HepG2 (cell line): ENCODE measurements around the gene ORMDL3. TPM values are rescaled to one million over a fixed set of nuclear protein-coding genes. Genes with fewer than 3 reads are reported as not detected.

Experiments
- HNRNPLL ChIP-seq: fragments of 200-400 bp; formaldehyde crosslinking; IDR thresholded peaks from 2 replicates; pipeline ENCODE4 v1.6.1; 2017; ENCODE audit warnings: mild to moderate bottlenecking, low read depth, low read length; ENCODE audit not compliant: poor library complexity, severe bottlenecking
- IKZF1 ChIP-seq: fragments of 450-650 bp; IDR thresholded peaks from 2 replicates; pipeline ENCODE4 v1.7.1; 2016
- NFKBIZ ChIP-seq: IDR thresholded peaks from 2 replicates; pipeline ENCODE4 v1.6.1; 2018; ENCODE audit warnings: missing genetic modification reagents, missing compliant biosample characterization
- NONO ChIP-seq, 2 experiments: fragments of 450-650 bp in 1 of 2; sonication (generic) in 1 of 2; formaldehyde crosslinking in 1 of 2; IDR thresholded peaks in 1 of 2; conservative IDR thresholded peaks in 1 of 2; 2 replicates each; pipeline versions ENCODE4 v1.6.1 to v1.8.0; 2017 to 2022; ENCODE audit warnings: mild to moderate bottlenecking in 1 of 2, missing genetic modification reagents in 1 of 2, moderate library complexity in 1 of 2
- RFXANK ChIP-seq: IDR thresholded peaks from 2 replicates; pipeline ENCODE4 v1.6.1; 2016
- STAT6 ChIP-seq: sonication (generic); formaldehyde crosslinking; IDR thresholded peaks from 2 replicates; pipeline ENCODE4 v1.4.0; 2020; ENCODE audit warnings: missing genetic modification reagents, mild to moderate bottlenecking, borderline replicate concordance
- TOE1 ChIP-seq: sonication (generic); formaldehyde crosslinking; IDR thresholded peaks from 2 replicates; pipeline ENCODE4 v1.4.0; 2020; ENCODE audit warnings: mild to moderate bottlenecking, missing genetic modification reagents
- U2AF2 ChIP-seq: fragments of 200-400 bp; formaldehyde crosslinking; IDR thresholded peaks from 2 replicates; pipeline ENCODE4 v1.6.1; 2017; ENCODE audit warnings: low read depth, mild to moderate bottlenecking, low read length
- ZNF329 ChIP-seq: sonication (generic); formaldehyde crosslinking; IDR thresholded peaks from 2 replicates; pipeline ENCODE4 v1.9.0; 2021; ENCODE audit warnings: low read depth, mild to moderate bottlenecking, missing genetic modification reagents
- ZNF354B ChIP-seq: sonication (generic); formaldehyde crosslinking; IDR thresholded peaks from 2 replicates; pipeline ENCODE4 v1.8.0; 2022; ENCODE audit warnings: mild to moderate bottlenecking, missing genetic modification reagents
- polyA plus RNA-seq, 8 experiments: library from polyadenylated mRNA; depleted of rRNA in 3 of 8; stranded (reverse) in 7 of 8; unstranded in 1 of 8; fragments of >200 nt; fragmentation: Illumina TruSeq in 4 of 8; extraction: Trizol in 4 of 8; gene quantifications; 2 replicates each; pipeline versions ENCODE4 v1.2.1 to v1.2.3, GENCODE V29; 2011 to 2016; ENCODE audit warnings: low read depth in 4 of 8, missing spikeins in 1 of 8, mixed read lengths in 1 of 8; ENCODE audit not compliant: insufficient read depth in 1 of 8
- total RNA-seq, 5 experiments: library from RNA; depleted of rRNA; stranded (reverse); fragments of >200 nt; fragmentation: Illumina TruSeq; extraction: Trizol; gene quantifications; 2 replicates each; pipeline ENCODE4 v1.2.3, GENCODE V29; 2016; ENCODE audit warnings: low read depth in 1 of 5
- TF ChIP-seq, protein P1 (sequence below): sonication (generic); formaldehyde crosslinking; IDR thresholded peaks from 2 replicates; pipeline ENCODE4 v1.9.0; 2021; ENCODE audit warnings: missing genetic modification reagents, borderline replicate concordance
- TF ChIP-seq, protein P2 (sequence below): sonication (generic); formaldehyde crosslinking; IDR thresholded peaks from 2 replicates; pipeline ENCODE4 v1.9.0; 2021; ENCODE audit warnings: missing genetic modification reagents, borderline replicate concordance
- TF ChIP-seq, protein P3 (sequence below): sonication (generic); formaldehyde crosslinking; IDR thresholded peaks from 2 replicates; pipeline ENCODE4 v1.5.1; 2020; ENCODE audit warnings: mild to moderate bottlenecking, missing genetic modification reagents, borderline replicate concordance
- TF ChIP-seq, protein P4 (sequence below): sonication (generic); formaldehyde crosslinking; IDR thresholded peaks from 2 replicates; pipeline ENCODE4 v1.4.0; 2020; ENCODE audit warnings: mild to moderate bottlenecking, missing genetic modification reagents

Gene ORMDL3
- total and polyA plus RNA-seq, 2 of the 13 experiments (the other 11 are each of a cell fraction or from before 2014, with no cell fraction given) = 181 to 384 TPM

GRCh38 chr17:39926588-39927100 is 757 bp downstream of the ORMDL3 start (continued):
- TF ChIP-seq, protein P1, sequence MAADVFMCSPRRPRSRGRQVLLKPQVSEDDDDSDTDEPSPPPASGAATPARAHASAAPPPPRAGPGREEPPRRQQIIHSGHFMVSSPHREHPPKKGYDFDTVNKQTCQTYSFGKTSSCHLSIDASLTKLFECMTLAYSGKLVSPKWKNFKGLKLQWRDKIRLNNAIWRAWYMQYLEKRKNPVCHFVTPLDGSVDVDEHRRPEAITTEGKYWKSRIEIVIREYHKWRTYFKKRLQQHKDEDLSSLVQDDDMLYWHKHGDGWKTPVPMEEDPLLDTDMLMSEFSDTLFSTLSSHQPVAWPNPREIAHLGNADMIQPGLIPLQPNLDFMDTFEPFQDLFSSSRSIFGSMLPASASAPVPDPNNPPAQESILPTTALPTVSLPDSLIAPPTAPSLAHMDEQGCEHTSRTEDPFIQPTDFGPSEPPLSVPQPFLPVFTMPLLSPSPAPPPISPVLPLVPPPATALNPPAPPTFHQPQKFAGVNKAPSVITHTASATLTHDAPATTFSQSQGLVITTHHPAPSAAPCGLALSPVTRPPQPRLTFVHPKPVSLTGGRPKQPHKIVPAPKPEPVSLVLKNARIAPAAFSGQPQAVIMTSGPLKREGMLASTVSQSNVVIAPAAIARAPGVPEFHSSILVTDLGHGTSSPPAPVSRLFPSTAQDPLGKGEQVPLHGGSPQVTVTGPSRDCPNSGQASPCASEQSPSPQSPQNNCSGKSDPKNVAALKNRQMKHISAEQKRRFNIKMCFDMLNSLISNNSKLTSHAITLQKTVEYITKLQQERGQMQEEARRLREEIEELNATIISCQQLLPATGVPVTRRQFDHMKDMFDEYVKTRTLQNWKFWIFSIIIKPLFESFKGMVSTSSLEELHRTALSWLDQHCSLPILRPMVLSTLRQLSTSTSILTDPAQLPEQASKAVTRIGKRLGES (CRISPR knock-in tag) = no peak
- TF ChIP-seq U2AF2 (no peak), RFXANK (CRISPR knock-in tag) (0 out of 2 replicates have a peak, but pooled peaks have one; percentile 29), TOE1 (no peak), STAT6 (CRISPR knock-in tag) (no peak), HNRNPLL (peak; percentile 52), ZNF329 (0 out of 2 replicates have a peak, but pooled peaks have one; percentile 43), NFKBIZ (CRISPR knock-in tag) (no peak), IKZF1 (no peak), ZNF354B (CRISPR knock-in tag) (no peak), NONO (IDR thresholded peaks at IDR 0.05) (no peak), NONO (CRISPR knock-in tag; conservative IDR thresholded peaks at IDR 0.05) (peak; percentile 44; the same call in 1 of the 2 replicates)
- TF ChIP-seq, protein P2, sequence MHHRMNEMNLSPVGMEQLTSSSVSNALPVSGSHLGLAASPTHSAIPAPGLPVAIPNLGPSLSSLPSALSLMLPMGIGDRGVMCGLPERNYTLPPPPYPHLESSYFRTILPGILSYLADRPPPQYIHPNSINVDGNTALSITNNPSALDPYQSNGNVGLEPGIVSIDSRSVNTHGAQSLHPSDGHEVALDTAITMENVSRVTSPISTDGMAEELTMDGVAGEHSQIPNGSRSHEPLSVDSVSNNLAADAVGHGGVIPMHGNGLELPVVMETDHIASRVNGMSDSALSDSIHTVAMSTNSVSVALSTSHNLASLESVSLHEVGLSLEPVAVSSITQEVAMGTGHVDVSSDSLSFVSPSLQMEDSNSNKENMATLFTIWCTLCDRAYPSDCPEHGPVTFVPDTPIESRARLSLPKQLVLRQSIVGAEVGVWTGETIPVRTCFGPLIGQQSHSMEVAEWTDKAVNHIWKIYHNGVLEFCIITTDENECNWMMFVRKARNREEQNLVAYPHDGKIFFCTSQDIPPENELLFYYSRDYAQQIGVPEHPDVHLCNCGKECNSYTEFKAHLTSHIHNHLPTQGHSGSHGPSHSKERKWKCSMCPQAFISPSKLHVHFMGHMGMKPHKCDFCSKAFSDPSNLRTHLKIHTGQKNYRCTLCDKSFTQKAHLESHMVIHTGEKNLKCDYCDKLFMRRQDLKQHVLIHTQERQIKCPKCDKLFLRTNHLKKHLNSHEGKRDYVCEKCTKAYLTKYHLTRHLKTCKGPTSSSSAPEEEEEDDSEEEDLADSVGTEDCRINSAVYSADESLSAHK (CRISPR knock-in tag) = no peak
- TF ChIP-seq, protein P3, sequence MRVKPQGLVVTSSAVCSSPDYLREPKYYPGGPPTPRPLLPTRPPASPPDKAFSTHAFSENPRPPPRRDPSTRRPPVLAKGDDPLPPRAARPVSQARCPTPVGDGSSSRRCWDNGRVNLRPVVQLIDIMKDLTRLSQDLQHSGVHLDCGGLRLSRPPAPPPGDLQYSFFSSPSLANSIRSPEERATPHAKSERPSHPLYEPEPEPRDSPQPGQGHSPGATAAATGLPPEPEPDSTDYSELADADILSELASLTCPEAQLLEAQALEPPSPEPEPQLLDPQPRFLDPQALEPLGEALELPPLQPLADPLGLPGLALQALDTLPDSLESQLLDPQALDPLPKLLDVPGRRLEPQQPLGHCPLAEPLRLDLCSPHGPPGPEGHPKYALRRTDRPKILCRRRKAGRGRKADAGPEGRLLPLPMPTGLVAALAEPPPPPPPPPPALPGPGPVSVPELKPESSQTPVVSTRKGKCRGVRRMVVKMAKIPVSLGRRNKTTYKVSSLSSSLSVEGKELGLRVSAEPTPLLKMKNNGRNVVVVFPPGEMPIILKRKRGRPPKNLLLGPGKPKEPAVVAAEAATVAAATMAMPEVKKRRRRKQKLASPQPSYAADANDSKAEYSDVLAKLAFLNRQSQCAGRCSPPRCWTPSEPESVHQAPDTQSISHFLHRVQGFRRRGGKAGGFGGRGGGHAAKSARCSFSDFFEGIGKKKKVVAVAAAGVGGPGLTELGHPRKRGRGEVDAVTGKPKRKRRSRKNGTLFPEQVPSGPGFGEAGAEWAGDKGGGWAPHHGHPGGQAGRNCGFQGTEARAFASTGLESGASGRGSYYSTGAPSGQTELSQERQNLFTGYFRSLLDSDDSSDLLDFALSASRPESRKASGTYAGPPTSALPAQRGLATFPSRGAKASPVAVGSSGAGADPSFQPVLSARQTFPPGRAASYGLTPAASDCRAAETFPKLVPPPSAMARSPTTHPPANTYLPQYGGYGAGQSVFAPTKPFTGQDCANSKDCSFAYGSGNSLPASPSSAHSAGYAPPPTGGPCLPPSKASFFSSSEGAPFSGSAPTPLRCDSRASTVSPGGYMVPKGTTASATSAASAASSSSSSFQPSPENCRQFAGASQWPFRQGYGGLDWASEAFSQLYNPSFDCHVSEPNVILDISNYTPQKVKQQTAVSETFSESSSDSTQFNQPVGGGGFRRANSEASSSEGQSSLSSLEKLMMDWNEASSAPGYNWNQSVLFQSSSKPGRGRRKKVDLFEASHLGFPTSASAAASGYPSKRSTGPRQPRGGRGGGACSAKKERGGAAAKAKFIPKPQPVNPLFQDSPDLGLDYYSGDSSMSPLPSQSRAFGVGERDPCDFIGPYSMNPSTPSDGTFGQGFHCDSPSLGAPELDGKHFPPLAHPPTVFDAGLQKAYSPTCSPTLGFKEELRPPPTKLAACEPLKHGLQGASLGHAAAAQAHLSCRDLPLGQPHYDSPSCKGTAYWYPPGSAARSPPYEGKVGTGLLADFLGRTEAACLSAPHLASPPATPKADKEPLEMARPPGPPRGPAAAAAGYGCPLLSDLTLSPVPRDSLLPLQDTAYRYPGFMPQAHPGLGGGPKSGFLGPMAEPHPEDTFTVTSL = peak; percentile 48; the same call in 1 of the 2 replicates
- TF ChIP-seq, protein P4, sequence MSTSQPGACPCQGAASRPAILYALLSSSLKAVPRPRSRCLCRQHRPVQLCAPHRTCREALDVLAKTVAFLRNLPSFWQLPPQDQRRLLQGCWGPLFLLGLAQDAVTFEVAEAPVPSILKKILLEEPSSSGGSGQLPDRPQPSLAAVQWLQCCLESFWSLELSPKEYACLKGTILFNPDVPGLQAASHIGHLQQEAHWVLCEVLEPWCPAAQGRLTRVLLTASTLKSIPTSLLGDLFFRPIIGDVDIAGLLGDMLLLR = no peak
